ENCODE results near the gene LRRC56.

The LRRC56 gene

GRCh38 chr11:601573-602245 lies 64.4 kb downstream of the LRRC56 start:
- no peak for DNase-seq (ENCODE audit: low read depth)

DNA sequence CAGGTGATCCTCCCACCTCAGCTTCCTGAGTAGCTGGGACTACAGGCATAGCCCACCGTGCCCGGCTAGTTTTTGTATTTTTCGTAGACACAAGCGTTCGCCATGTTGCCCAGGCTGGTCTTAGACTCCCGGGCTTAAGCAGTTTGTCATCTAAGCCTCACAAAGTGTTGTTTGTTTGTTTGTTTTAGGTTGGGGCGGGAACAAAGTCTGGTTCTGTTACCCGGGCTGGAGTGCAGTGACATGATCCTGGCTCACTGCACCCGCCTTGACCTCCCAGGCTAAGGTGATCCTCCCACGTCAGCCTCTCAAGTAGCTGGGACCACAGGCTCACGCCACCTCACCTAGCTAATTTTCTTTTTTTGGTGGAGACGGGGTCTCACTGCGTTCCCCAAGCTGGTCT lies 65.8 kb downstream of the LRRC56 start:
- DNase-seq (ENCODE audit: low read depth): no peak
